ENCODE measurements around the gene FBXL13. TPM values are rescaled to one million over a fixed set of nuclear protein-coding genes. Genes with fewer than 3 reads are reported as not detected.
A peak's percentile ranks its signal among the peaks of the same experiment; 100 is the strongest.

The FBXL13 gene
- total RNA-seq, 4 donors from 2014 or later, result 0.40 to 0.95 (median 0.51) TPM

- H3K4me1 ChIP-seq, result no peaks in the 10 kb centered on the region
- H3K27me3 ChIP-seq, result no peaks in the 10 kb centered on the region
- WGBS, 2 donors, result 95 to 97% methylated on average over 3 of the region's 3 CpGs
- peaks cover 0 to 32% (median 10%) of the 10 kb centered on the region in 3 donors for H3K36me3 ChIP-seq
- intact Hi-C loops (cut with DNase I), result no loop called here
- H3K4me3 ChIP-seq, result no peak overlapping the region
- TF ChIP-seq POLR2A (IDR thresholded peaks at IDR 0.05) (no peak), CTCF (IDR thresholded peaks at IDR 0.05) (no peak)
- no peaks in the 10 kb centered on the region for H3K9me3 ChIP-seq
- H3K27ac ChIP-seq, result no peak overlapping the region
- no peak for DNase-seq
Measured at GRCh38 chr7:102829075-102829474, 245.5 kb downstream of the FBXL13 start.

- no peaks in the 10 kb centered on the region for H3K27me3 ChIP-seq
- DNase-seq, result no peak
Measured at GRCh38 chr7:102828286-102828685, 246.3 kb downstream of the FBXL13 start.

GRCh38 chr7:102823390-102824119, 251.0 kb downstream of the FBXL13 start:
- intact Hi-C loops (cut with DNase I), result no loop called here
- H3K4me3 ChIP-seq, result no peak overlapping the region
- no peak for TF ChIP-seq POLR2A (IDR thresholded peaks at IDR 0.05)
- no peak for TF ChIP-seq CTCF (IDR thresholded peaks at IDR 0.05)
- no peaks in the 10 kb centered on the region for H3K9me3 ChIP-seq
- whole genome bisulfite sequencing, 2 donors, result 77 to 89% methylated on average over 6 of the region's 6 CpGs
- no peak for DNase-seq
- no peaks in the 10 kb centered on the region for H3K4me1 ChIP-seq
- peaks cover 0 to 34% (median 6%) of the 10 kb centered on the region in 3 donors for H3K36me3 ChIP-seq
- H3K27me3 ChIP-seq, result no peaks in the 10 kb centered on the region
- H3K27ac ChIP-seq, result no peak overlapping the region

More at GRCh38 chr7:102828286-102828685, 246.3 kb downstream of the FBXL13 start:
- Histone ChIP-seq H3K27ac (no peak overlapping the region), H3K36me3 (peaks cover 0 to 32% (median 10%) of the 10 kb centered on the region in 3 donors), H3K4me3 (no peak overlapping the region), H3K4me1 (no peaks in the 10 kb centered on the region), H3K9me3 (no peaks in the 10 kb centered on the region)
- WGBS, 2 donors, result 89 to 93% methylated on average over 2 of the region's 2 CpGs
- TF ChIP-seq POLR2A (IDR thresholded peaks at IDR 0.05) (no peak), CTCF (IDR thresholded peaks at IDR 0.05) (no peak)
- intact Hi-C loops (cut with DNase I), result no loop called here

- peak overlapping the region in 1 of 4 donors; percentile 1 for H3K27ac ChIP-seq
- DNase-seq, result no peak
- no peak for TF ChIP-seq CTCF (IDR thresholded peaks at IDR 0.05)
- TF ChIP-seq POLR2A (IDR thresholded peaks at IDR 0.05), result no peak
- 86 to 95% methylated on average over 2 of the region's 2 CpGs for WGBS, 2 donors
- intact Hi-C loops (cut with DNase I), result no loop called here
- no peak overlapping the region for H3K4me3 ChIP-seq
- peaks cover 0 to 29% (median 3%) of the 10 kb centered on the region in 3 donors for H3K36me3 ChIP-seq
- no peaks in the 10 kb centered on the region for H3K27me3 ChIP-seq
- H3K9me3 ChIP-seq, result no peaks in the 10 kb centered on the region
- no peaks in the 10 kb centered on the region for H3K4me1 ChIP-seq
Measured at GRCh38 chr7:102821994-102822747, 252.4 kb downstream of the FBXL13 start.

- no peaks in the 10 kb centered on the region for H3K9me3 ChIP-seq
- no peak overlapping the region for H3K4me3 ChIP-seq
- no peak for TF ChIP-seq CTCF (IDR thresholded peaks at IDR 0.05)
- TF ChIP-seq POLR2A (IDR thresholded peaks at IDR 0.05), result no peak
- DNase-seq, result no peak
- intact Hi-C loops (cut with DNase I), result no loop called here
- WGBS, 2 donors, result 53 to 58% methylated on average over 2 of the region's 2 CpGs
- H3K27me3 ChIP-seq, result no peaks in the 10 kb centered on the region
- no peak overlapping the region for H3K27ac ChIP-seq
- H3K36me3 ChIP-seq, result peaks cover 0 to 32% (median 0%) of the 10 kb centered on the region in 3 donors
- H3K4me1 ChIP-seq, result no peaks in the 10 kb centered on the region
Measured at GRCh38 chr7:102819151-102819550, 255.4 kb downstream of the FBXL13 start.
